GM21367 (cell line): ENCODE measurements around the gene LOC128125822.

Experiments used
- ATAC-seq: cut with Tn5 transposase; IDR thresholded peaks from one replicate; pipeline ENCODE4 v1.9.1; 2021; ENCODE audit not compliant: unreplicated experiment

Gene LOC128125822

DNA sequence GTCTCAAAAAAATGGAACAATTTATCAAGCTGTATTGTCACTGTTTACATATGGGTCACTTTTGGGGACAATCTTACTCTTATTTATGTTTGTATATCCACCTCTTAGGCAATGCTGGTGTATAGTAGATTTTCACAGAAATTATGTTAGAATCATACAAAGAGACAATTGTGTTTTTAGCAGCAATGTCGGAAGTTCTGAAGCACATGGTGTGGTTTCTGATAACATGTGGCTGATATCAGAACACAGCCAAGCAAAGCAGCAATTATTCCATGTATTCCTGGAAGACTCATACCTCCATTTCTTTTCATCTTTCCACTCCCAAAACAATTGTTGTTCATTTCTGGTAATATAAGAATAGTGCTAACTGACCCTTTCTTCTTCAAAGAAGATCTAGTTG, 17.5 kb upstream of the LOC128125822 start:
- ATAC-seq: no peak

DNA sequence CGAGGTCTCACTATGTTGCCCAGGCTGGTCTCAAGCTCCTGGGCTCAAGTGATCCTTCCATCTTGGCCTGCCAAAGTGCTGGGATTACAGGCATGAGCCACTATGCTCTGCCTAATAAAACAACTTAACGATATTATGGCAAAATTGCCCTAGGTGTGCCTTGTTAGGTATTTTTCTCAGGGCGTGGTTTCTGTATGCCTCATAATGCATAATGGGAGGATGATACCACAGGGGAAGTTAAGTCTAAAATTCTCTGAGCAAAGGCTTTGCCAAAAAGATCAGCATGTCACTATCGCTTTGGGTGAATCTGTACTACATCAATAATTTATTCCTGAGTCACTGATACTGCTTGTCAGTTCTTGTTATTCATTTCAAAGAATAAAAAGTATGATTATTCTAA, 15.9 kb upstream of the LOC128125822 start:
- no peak for ATAC-seq

DNA sequence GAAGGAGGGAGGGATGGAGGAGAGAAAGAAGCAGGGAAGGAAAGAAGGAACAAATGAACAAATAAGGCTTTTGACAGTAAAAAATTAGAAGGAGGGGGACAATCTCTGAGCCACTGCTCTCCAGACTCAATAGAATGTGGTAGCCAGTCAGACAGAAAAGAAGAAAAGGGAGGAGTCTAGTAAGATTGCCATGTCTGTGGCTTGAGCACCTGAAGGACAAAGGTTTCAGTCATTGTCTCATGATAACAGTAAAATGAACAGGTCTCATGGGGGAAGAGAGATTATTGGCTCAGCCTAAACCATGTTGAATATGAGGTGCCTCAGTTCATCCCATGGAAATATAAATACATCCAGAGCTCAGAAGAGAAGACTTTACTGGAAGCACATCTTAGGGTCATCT, 14.0 kb upstream of the LOC128125822 start:
- peak; percentile 60 for ATAC-seq

DNA sequence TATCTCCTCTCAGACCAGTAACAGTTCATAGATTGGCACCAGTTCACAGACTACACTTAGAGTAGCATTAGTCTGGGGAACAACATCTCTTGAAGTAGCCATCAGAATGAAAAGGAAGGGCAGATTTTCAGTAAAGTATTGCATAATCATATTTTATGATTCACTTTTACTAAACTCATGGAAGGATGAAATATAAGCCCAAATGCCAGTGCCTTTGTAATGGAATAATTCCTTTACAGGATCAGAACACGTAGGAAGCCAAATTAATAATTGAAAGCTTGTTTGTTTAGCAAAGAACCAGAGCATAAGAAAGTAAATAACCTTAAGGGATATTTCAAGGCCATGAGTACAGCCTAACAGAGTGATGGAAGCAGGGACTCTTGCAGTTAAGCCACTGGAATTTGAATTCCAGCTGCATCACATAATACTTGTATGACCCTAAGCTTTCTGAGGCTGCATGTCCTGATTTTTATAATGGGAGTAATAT, 11.4 kb upstream of the LOC128125822 start:
- ATAC-seq: no peak

DNA sequence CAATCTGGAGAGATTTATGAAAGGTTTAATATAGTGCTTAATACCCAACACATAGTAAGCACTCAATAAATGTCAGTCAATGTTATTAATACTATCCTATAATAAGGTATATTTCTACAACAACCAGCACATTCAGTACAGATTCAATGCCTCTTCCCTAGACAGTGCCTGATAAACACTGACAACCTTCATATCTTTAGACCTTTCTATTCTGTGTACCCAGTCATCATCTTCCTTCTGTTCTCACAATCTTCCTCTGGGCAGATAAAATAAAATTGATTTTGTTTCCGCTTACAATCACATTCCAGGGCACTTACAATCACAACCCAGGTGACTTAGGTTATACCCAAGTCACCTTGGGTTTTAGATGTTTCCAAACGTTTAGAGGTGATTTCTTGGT, 11.0 kb upstream of the LOC128125822 start:
- ATAC-seq: no peak

DNA sequence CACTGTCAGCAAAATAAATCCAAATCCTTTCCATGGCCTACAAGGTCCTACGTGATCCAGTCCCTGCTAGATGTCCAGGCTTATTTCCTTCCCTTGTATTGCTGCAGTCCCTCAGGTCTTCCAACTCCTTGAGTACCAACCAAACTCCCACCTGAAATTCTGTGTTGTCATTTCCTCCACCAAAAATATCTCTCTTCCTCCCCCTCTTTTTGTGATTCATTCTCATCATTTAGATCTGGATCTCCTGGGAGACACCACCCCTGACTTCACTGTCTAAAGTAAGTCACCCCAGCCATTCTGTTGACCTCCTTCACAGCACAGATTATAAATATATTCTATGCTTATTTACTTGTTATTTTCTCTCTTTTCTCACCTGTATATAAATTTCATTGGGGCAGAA, 9.0 kb upstream of the LOC128125822 start:
- no peak for ATAC-seq

DNA sequence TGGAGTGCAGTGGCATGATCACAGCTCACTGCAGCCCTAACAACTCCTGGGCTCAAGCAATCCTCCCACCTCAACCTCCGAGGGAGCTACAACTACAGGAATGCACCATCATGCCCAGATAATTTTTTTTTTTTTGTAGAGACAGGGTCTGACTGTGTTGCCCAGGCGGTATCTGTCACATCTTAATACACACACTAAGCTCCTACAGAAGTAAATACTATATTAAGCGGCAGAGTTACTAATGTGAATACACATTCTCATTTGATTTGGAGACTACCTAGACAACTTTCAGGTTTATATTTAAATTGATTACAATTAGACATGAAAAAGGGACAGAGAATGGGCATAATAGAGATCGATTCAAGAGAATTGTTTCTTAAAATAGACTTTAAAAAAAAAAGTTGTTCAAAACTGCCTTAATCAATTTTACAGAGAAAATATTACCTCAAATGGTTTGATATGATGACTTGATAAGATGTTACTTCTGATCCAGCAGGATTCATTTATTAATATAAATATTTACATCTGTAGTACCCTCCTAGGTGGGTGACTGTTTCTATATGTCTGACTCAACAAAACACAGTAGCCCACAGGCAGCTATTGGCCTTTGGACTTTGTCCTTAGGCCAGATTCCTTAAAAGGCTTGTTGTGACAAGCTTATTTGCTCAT, 7.1 kb upstream of the LOC128125822 start:
- no peak for ATAC-seq

DNA sequence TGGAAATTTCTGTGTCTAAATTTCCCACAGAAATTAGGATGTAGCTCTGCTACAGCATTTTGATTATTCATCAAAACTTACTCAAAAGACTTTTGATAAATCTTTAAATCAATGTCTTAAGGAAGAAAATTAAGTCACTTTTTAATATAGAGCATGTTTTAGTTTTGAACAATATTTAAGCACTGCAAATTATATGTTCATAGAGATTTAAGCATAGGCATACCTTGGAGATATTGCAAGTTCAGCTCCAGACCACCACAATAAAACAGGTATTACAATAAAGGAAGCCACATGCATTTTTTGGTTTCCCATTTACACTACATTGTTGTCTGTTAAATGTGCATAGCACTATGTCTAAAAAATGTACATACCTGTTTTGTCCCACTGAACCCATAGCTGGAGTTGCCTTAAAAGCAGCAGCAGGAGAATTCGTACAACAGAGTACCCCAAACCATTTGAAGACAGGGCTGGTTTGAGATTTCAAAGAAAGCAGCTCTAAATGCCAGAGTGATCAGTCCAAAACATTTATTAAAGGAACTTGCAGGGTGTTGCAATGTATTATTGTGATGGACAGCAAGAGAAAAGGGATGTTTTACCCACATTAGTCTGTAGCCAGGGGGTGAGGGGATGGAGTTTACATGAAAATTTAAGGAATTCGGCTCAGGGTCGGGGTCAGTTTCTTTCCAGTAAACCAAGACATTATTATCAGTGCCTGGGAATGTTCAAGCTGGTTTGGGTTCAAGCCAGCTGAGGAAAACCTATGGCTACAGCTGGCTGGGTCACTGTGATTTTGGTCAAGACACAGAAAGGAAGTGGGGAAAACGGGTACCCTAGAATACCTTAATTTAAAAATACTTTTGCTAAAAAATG, 6.3 kb upstream of the LOC128125822 start:
- no peak for ATAC-seq

DNA sequence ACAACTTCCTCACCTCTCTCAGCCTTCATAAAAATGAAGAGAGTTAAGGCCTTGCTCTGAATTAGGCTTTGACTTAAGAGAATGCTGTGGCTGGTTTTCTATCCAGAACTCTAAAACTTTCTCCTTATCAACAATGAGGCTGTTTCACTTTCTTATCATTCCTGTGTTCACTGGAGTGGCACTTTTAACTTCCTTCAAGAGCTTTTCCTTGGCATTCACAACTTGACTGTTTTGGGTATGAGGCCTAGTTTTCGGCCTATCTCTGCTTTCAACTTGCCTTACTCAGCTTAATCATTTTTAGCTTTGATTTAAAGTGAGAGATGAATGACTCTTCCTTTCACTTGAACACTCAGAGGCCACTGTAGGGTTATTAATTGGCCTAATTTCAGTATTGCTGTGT, 4.3 kb upstream of the LOC128125822 start:
- no peak for ATAC-seq

DNA sequence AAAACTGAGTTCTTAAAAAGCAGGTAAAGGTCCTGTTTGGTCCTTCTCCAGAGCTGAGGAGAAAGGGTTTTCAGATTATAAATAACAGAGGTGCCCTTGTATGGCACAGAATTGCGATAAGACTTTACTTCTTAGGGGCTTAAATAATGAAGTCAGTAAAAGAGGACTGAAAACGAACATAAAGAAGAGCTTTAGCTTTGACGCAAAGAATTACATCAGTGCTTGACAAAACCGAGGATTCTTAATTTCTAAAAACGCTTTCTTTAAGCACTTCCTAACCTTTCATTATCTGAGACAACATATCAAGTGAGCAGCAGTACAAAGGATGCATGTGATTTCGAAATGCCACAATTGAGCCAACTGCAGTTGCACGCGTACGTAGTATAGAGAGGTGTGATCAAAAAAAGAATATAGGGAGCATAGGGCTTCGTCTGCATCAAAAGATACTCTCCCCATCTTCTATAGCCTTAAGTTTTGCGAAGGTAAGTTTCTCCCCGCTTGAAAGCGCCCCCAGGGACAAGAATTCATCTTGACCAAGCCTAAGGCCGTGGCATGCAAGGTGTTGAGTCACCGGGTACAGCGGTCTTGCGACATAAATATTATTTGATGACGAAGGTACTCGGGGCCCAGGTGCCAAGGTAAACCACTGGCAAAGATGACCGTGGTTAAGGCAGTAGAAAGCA, 778 bp upstream of the LOC128125822 start:
- no peak for ATAC-seq

DNA sequence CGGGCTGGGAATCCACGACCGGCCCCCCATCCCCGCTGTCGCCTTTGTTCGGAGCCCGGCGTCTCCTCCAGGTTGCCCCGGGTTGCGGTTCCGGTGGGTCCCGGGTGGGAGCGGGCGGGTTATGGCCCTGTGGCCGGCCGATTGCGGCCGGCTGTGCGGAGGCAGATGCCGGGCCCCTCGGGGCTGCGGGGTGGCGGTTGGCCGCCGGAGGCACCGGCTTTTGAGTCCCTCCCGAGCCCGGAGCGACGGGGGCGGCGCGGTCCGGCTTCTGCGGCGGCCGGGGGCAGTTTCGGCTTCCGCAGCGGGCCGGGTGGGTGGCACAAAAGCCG, 431 bp downstream of the LOC128125822 start:
- no peak for ATAC-seq

DNA sequence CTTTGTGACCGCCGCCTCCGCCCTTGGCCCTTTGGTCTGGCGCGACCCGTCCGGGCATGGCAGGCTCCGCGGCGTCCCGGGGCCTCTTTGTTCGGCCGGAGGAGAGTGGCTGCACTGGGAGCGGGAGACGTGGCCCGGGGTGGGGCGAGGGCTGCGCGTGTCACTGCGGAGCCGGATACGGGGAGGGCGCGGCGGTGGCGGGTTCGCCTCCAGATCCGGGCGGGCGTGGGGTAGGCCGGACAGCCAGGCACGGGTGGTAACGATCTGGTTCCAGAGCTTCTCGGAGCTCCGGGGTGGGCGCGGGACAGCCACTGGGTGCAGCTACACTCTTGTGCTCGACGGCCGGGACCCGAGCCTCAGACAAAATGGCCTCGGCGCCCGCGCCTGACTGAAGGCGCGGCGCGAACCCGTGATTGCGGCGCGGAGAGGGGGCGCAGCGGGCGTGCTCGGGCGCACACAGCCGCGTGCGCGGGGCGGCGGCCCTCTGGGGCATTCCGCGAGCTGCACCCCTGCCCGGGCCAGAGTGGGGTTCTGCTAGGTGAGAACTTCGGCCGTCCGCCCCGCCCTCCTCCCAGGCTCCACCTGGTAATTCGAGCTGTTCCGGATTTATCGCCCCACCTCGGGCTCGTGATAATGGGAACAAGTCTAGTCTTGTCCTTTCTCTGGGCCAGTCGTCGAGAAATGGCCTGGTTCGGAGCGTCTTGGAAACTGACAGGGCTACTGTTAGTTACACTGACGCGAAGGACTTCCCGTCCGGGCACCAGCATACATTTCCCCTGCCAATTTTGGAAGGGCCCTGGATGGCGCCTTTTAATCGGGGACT, 1.0 kb downstream of the LOC128125822 start:
- ATAC-seq: peak; percentile 48

DNA sequence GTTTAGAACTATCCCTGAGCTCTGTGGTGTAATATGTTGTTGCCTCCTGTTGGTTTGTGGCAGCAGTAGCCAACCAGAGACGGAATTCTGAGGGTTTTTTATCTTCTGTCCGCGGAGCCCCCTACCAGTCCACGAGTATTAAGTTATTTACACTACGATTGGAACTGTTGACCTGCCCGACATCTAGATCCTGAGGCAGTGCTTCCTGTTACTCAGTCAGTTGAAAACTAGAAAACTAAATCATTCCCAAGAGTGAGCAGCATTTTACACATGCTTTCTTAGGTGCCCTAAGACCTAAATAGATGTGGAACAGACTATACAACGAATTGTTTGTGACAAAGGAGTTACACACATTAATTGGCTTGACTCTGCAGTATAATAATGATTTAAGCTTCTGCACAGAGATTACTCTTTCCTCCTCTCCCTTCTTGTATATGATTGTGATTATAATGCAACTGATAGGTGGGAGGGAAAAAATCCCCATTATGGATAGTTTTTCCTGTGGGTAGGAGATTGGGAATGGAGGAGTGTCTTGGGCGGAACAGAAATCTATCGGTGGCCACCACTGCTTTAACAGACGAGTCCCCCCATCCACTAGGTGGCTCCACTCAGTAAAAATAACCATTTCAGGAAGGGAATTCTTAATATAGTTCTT, 1.7 kb downstream of the LOC128125822 start:
- ATAC-seq: no peak

DNA sequence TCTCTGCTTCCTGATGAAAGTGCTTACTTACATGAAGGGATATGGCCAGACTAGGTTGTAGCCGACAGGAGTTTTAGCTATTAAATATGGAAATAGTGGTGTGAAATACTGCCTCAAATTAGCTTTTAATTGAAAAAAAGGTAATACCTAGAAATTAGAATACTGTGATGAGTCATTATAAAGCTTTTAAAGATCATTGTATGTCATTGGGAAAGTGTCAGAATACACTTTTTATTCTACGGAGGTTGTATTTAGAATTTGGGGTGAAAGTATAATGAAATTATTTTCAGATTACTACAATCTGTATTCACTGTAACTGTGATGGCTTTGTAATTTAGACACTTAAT, 2.2 kb downstream of the LOC128125822 start:
- ATAC-seq: no peak

DNA sequence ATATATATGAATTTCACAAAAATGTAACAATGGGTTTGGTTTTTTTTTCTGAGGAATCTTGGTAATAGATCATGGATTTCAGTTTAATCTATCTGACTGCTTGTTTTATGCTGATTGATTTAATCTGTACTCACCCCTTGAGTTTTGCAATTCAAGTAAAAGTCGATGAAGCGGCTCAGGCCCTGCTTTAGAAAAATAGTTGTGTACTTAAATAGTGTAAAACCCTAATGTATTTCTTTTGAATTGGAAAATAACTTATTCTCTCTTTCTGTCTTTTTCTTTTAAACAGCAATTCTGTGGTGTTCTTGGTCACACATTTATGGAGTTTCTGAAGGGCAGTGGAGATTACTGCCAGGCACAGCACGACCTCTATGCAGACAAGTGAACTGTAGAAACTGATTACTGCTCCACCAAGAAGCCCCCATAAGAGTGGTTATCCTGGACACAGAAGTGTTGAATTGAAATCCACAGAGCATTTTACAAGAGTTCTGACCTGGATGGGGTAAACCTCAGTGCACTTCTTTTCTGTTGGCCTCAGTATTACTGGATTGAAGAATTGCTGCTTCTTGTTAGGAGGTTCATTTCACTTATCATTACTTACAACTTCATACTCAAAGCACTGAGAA, 4.0 kb downstream of the LOC128125822 start:
- no peak for ATAC-seq

DNA sequence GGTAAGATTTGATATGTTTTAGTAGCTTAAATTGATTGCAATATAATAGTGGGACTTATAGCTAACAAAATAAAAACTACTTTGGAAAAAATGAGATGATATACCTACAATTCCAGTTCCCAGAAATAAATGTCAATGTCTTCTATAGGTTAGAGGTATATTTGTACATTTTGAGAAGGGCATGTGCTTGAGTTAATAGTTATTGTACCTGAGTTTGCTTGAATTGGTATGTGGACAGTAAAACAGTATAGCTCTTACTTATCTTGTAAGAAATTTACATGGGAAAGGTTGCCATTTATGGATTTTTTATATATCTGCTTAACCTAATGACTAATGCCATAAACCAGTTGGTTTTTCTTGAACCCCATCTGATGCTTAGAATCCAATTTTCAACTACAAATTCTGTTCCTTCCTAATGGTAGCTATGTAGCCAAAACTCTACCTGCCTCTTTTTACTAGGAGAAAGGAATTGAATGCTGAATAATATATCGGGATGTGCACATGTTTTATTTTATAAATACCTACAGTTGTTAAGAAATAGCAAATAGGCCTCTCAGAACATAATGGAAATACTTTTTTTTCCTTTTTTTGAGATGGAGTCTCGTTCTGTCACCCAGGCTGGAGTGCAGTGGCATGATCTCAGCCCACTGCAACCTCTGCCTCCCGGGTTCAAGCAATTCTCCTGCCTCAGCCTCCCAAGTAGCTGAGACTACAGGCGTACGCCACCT, 4.9 kb downstream of the LOC128125822 start:
- no peak for ATAC-seq

DNA sequence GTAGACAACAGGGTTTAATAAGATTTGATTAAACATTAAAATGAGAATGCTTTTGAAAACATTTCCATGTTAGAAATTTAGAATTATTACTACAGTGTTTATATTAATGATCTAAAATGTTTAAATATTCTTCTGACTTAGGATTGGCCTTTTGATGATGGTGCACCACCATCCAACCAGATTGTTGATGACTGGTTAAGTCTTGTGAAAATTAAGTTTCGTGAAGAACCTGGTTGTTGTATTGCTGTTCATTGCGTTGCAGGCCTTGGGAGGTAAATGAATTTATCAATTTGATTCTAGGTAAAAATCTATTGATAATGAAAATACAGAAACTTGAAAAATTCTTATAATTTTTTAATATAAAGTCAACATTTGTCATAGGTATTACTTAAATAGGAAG, 6.5 kb downstream of the LOC128125822 start:
- no peak for ATAC-seq

DNA sequence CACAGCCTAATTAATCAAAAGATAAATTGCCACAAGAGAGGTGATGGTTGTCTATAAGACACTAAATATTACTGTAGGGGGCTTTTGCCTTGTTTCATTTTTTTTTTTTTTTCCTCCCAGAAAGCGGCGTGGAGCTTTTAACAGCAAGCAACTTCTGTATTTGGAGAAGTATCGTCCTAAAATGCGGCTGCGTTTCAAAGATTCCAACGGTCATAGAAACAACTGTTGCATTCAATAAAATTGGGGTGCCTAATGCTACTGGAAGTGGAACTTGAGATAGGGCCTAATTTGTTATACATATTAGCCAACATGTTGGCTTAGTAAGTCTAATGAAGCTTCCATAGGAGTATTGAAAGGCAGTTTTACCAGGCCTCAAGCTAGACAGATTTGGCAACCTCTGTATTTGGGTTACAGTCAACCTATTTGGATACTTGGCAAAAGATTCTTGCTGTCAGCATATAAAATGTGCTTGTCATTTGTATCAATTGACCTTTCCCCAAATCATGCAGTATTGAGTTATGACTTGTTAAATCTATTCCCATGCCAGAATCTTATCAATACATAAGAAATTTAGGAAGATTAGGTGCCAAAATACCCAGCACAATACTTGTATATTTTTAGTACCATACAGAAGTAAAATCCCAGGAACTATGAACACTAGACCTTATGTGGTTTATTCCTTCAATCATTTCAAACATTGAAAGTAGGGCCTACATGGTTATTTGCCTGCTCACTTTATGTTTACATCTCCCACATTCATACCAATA, 7.8 kb downstream of the LOC128125822 start:
- ATAC-seq: no peak

DNA sequence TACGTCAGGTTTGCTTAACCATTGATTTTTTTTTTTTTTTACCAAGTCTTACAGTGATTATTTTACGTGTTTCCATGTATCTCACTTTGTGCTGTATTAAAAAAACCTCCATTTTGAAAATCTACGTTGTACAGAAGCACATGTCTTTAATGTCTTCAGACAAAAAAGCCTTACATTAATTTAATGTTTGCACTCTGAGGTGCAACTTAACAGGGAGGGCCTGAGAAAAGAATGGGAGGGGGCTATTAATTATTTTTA, 8.4 kb downstream of the LOC128125822 start:
- no peak for ATAC-seq
